Ascending aorta (tissue), 2 donors: Measurements from ENCODE around the gene GORASP1. TPM values are rescaled to one million over a fixed set of nuclear protein-coding genes. Genes with fewer than 3 reads are reported as not detected.

ENCODE experiments used
- DNase-seq, 2 donors: peaks; one replicate each; pipeline ENCODE4 v3.0.0-alpha.2; 2019; ENCODE audit warnings: low spot score in 2 of 2
- H3K27ac ChIP-seq, 2 donors: fragments of 200-600 bp; sonication (generic); one replicate each; pipeline ENCODE4 v1.5.1; 2016 to 2017; ENCODE audit warnings: mild to moderate bottlenecking in 1 of 2
- H3K27me3 ChIP-seq: fragments of 200-600 bp; sonication (generic); one replicate; pipeline ENCODE4 v1.5.1; 2017
- H3K36me3 ChIP-seq, 2 donors: fragments of 200-600 bp; sonication (generic); one replicate each; pipeline ENCODE4 v1.5.1; 2016
- H3K4me1 ChIP-seq, 2 donors: fragments of 200-600 bp; sonication (generic); one replicate each; pipeline ENCODE4 v1.5.1; 2016 to 2017; ENCODE audit warnings: mild to moderate bottlenecking in 1 of 2
- H3K4me3 ChIP-seq, 2 donors: fragments of 200-600 bp; sonication (generic); one replicate each; pipeline ENCODE4 v1.5.1; 2016 to 2017; ENCODE audit warnings: mild to moderate bottlenecking in 1 of 2
- H3K9me3 ChIP-seq, 2 donors: fragments of 200-600 bp; sonication (generic); one replicate each; pipeline ENCODE4 v1.5.1; 2016
- intact Hi-C: fragments of 100-400 bp; cut with DNase I; formaldehyde crosslinking; loops from one replicate; pipeline ENCODE4 v1.15.1; 2023
- total RNA-seq: library from RNA; depleted of rRNA; stranded (reverse); fragments of >200 nt; gene quantifications from one replicate; pipeline ENCODE4 v1.1.0, GENCODE V29; 2016
- TF ChIP-seq, protein P1 (sequence below), 3 experiments: fragments of 200-600 bp in 2 of 3; fragments of 450-650 bp in 1 of 3; sonication (generic) in 2 of 3; IDR thresholded peaks; one replicate each; pipeline ENCODE4 v1.5.1; 2016 to 2019; ENCODE audit warnings: antibody characterized with exemption in 3 of 3, mild to moderate bottlenecking in 1 of 3, moderate library complexity in 1 of 3

The GORASP1 gene
- total RNA-seq, 1 donor from 2014 or later, result 186 TPM

DNA sequence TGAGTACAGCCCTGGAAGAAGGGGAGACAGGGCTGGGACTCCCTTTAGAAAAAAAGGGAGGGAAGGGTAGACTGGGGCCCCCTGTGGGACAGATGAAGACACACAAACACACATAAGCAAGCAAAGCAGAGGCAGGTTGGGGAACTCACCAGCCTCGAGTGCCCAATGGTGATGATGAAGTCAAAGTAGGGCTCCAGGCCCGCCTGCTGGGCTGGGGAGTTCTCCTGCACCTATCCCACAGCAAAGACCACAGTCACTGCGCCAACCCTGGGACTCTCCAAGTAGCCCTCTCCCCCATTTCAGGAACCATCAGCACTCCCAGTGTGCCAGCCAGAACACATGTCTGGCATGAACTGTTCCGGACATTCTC, 4.1 kb downstream of the GORASP1 start:
- Histone ChIP-seq H3K36me3 (peaks cover 22 to 26% of the 10 kb centered on the region in 2 donors), H3K4me1 (peaks cover 0 to 21% of the 10 kb centered on the region in 2 donors), H3K4me3 (no peak overlapping the region), H3K27me3 (no peaks in the 10 kb centered on the region), H3K27ac (peak overlapping the region; percentile 17 to 54), H3K9me3 (no peaks in the 10 kb centered on the region)
- DNase-seq, result no peak
- intact Hi-C loops, result loop anchor here (10.0 kb wide), 1 partner anchor 281 kb away; the partner anchor contains the start of gene SLC25A38
- TF ChIP-seq, protein P1, sequence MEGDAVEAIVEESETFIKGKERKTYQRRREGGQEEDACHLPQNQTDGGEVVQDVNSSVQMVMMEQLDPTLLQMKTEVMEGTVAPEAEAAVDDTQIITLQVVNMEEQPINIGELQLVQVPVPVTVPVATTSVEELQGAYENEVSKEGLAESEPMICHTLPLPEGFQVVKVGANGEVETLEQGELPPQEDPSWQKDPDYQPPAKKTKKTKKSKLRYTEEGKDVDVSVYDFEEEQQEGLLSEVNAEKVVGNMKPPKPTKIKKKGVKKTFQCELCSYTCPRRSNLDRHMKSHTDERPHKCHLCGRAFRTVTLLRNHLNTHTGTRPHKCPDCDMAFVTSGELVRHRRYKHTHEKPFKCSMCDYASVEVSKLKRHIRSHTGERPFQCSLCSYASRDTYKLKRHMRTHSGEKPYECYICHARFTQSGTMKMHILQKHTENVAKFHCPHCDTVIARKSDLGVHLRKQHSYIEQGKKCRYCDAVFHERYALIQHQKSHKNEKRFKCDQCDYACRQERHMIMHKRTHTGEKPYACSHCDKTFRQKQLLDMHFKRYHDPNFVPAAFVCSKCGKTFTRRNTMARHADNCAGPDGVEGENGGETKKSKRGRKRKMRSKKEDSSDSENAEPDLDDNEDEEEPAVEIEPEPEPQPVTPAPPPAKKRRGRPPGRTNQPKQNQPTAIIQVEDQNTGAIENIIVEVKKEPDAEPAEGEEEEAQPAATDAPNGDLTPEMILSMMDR (IDR thresholded peaks at IDR 0.05), result no peak

- Histone ChIP-seq H3K4me1 (peaks cover 0 to 21% of the 10 kb centered on the region in 2 donors), H3K27ac (peak overlapping the region; percentile 17 to 54), H3K27me3 (no peaks in the 10 kb centered on the region), H3K9me3 (no peaks in the 10 kb centered on the region), H3K4me3 (no peak overlapping the region), H3K36me3 (peaks cover 27 to 32% of the 10 kb centered on the region in 2 donors)
- TF ChIP-seq, protein P1 (IDR thresholded peaks at IDR 0.05), result no peak
- intact Hi-C loops, result loop anchor here (10.0 kb wide), 1 partner anchor 282 kb away; the partner anchor contains the start of gene SLC25A38
- no peak for DNase-seq
Measured at GRCh38 chr3:39102504-39103323, 4.7 kb downstream of the GORASP1 start.

DNA sequence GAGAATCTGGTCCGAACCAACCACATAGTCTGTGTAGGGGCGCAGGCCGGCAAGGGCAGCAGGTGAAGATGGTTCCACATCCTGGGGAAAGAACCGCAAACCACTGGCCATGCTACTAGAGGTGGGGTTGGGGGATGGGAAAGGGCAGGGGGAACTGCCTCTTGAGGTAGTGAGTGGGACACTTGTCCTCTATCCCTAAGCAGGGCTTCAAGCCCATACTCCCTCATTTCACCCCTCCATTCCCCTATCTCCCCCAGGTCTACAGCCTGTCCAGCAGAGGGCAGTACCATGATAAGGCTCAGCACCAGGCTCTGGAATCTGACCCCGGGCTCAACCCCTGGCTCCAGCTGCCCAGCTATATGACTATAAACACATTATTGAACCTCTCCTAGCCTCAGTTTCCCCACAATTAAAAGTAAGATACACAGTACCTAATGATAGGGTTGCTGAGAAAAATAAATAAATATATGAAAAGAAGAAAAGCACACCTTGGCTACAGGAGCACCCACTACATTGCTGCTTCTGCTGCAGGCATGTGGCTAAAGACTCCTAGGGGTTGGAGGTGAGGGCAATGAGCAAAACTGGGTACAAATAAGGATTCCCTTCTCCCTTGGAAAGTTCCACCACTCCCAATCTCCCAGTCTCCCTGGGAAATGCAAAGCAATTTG, 6.3 kb downstream of the GORASP1 start:
- Histone ChIP-seq H3K4me1 (peaks cover 0 to 21% of the 10 kb centered on the region in 2 donors), H3K9me3 (no peaks in the 10 kb centered on the region), H3K36me3 (peaks cover 40 to 46% of the 10 kb centered on the region in 2 donors), H3K27ac (no peak overlapping the region), H3K4me3 (no peak overlapping the region), H3K27me3 (no peaks in the 10 kb centered on the region)
- TF ChIP-seq, protein P1 (IDR thresholded peaks at IDR 0.05), result peak; percentile 36 to 57 (median 36)
- no peak for DNase-seq
- intact Hi-C loops, result loop anchor here (2.0 to 10.0 kb wide), 2 partner anchors 188 to 284 kb away; partner anchors contain the start of gene SLC25A38

DNA sequence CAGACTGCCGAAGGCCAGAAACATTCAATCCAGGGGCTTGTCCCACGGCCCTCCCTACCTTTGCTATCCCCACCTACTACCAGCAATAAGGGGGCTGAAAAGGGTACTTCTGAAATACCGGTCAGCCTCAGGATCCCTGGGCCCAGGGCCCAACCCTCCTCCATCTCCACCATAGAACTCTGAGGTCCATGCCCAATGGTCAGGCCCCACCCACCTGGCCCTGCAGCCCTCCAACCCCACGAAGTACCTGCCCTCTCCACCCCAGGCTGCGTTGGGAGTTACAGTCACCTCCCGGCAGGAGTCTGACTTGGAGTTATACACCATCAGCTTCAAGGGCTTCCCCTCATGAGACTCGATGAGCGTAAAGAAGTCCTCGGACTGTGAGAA, 6.9 kb downstream of the GORASP1 start:
- H3K4me1 ChIP-seq, result peaks cover 0 to 16% of the 10 kb centered on the region in 2 donors
- H3K36me3 ChIP-seq, result peaks cover 45 to 53% of the 10 kb centered on the region in 2 donors

More for the DNA sequence above, 6.9 kb downstream of the GORASP1 start:
- Histone ChIP-seq H3K27me3 (no peaks in the 10 kb centered on the region), H3K4me3 (no peak overlapping the region), H3K27ac (no peak overlapping the region), H3K9me3 (no peaks in the 10 kb centered on the region)
- no peak for DNase-seq
- intact Hi-C loops, result loop anchor here (2.0 to 10.0 kb wide), 2 partner anchors 188 to 284 kb away; partner anchors contain the start of gene SLC25A38
- TF ChIP-seq, protein P1 (IDR thresholded peaks at IDR 0.05), result no peak
